ENCODE results near the gene ARHGAP6.

ARHGAP6 gene

GRCh38 chrX:11611965-11612364 is 53.8 kb downstream of the ARHGAP6 start:
- Histone ChIP-seq H3K36me3 (ENCODE audit: control insufficient read depth, insufficient read depth, low read length) (no peaks in the 10 kb centered on the region), H3K4me3 (replicated peaks; ENCODE audit: low read depth, low read length) (no peak overlapping the region), H3K27me3 (replicated peaks; ENCODE audit: control insufficient read depth, insufficient read depth, low read length) (no peaks in the 10 kb centered on the region)
- DNase-seq (ENCODE audit: extremely low read depth, insufficient read length): no peak
- TF ChIP-seq CTCF (IDR thresholded peaks at IDR 0.05; ENCODE audit: insufficient read depth, low read length, poor library complexity, severe bottlenecking): no peak

- no peaks in the 10 kb centered on the region for H3K36me3 ChIP-seq (ENCODE audit: control insufficient read depth, insufficient read depth, low read length)
Measured at GRCh38 chrX:11611161-11611560, 54.6 kb downstream of the ARHGAP6 start.

GRCh38 chrX:11609109-11609508 is 56.6 kb downstream of the ARHGAP6 start:
- Histone ChIP-seq H3K4me3 (replicated peaks; ENCODE audit: low read depth, low read length) (no peak overlapping the region), H3K27me3 (replicated peaks; ENCODE audit: control insufficient read depth, insufficient read depth, low read length) (no peaks in the 10 kb centered on the region), H3K36me3 (ENCODE audit: control insufficient read depth, insufficient read depth, low read length) (no peaks in the 10 kb centered on the region)
- no peak for DNase-seq (ENCODE audit: extremely low read depth, insufficient read length)
- TF ChIP-seq CTCF (IDR thresholded peaks at IDR 0.05; ENCODE audit: insufficient read depth, low read length, poor library complexity, severe bottlenecking): no peak

More at GRCh38 chrX:11611161-11611560, 54.6 kb downstream of the ARHGAP6 start:
- no peak for TF ChIP-seq CTCF (IDR thresholded peaks at IDR 0.05; ENCODE audit: insufficient read depth, low read length, poor library complexity, severe bottlenecking)
- no peaks in the 10 kb centered on the region for H3K27me3 ChIP-seq (replicated peaks; ENCODE audit: control insufficient read depth, insufficient read depth, low read length)
- H3K4me3 ChIP-seq (replicated peaks; ENCODE audit: low read depth, low read length): no peak overlapping the region
- no peak for DNase-seq (ENCODE audit: extremely low read depth, insufficient read length)

GRCh38 chrX:11606408-11606807 is 59.3 kb downstream of the ARHGAP6 start:
- no peak for DNase-seq (ENCODE audit: extremely low read depth, insufficient read length)
- Histone ChIP-seq H3K4me3 (replicated peaks; ENCODE audit: low read depth, low read length) (no peak overlapping the region), H3K27me3 (replicated peaks; ENCODE audit: control insufficient read depth, insufficient read depth, low read length) (no peaks in the 10 kb centered on the region), H3K36me3 (ENCODE audit: control insufficient read depth, insufficient read depth, low read length) (no peaks in the 10 kb centered on the region)
- TF ChIP-seq CTCF (IDR thresholded peaks at IDR 0.05; ENCODE audit: insufficient read depth, low read length, poor library complexity, severe bottlenecking): no peak

GRCh38 chrX:11600578-11600977 is 65.1 kb downstream of the ARHGAP6 start:
- H3K27me3 ChIP-seq (replicated peaks; ENCODE audit: control insufficient read depth, insufficient read depth, low read length): no peaks in the 10 kb centered on the region
- no peak for DNase-seq (ENCODE audit: extremely low read depth, insufficient read length)
- no peak overlapping the region for H3K4me3 ChIP-seq (replicated peaks; ENCODE audit: low read depth, low read length)
- TF ChIP-seq CTCF (IDR thresholded peaks at IDR 0.05; ENCODE audit: insufficient read depth, low read length, poor library complexity, severe bottlenecking): no peak
- H3K36me3 ChIP-seq (ENCODE audit: control insufficient read depth, insufficient read depth, low read length): no peaks in the 10 kb centered on the region

GRCh38 chrX:11597479-11597878 is 68.2 kb downstream of the ARHGAP6 start:
- Histone ChIP-seq H3K4me3 (replicated peaks; ENCODE audit: low read depth, low read length) (no peak overlapping the region), H3K36me3 (ENCODE audit: control insufficient read depth, insufficient read depth, low read length) (no peaks in the 10 kb centered on the region), H3K27me3 (replicated peaks; ENCODE audit: control insufficient read depth, insufficient read depth, low read length) (no peaks in the 10 kb centered on the region)
- no peak for TF ChIP-seq CTCF (IDR thresholded peaks at IDR 0.05; ENCODE audit: insufficient read depth, low read length, poor library complexity, severe bottlenecking)
- no peak for DNase-seq (ENCODE audit: extremely low read depth, insufficient read length)

Data from GM06990 (cell line).